ENCODE results near the gene PDIA6. TPM values are rescaled to one million over a fixed set of nuclear protein-coding genes. Genes with fewer than 3 reads are reported as not detected.

The PDIA6 gene
- total RNA-seq, 2 donors from 2014 or later, result 402 to 408 TPM

DNA sequence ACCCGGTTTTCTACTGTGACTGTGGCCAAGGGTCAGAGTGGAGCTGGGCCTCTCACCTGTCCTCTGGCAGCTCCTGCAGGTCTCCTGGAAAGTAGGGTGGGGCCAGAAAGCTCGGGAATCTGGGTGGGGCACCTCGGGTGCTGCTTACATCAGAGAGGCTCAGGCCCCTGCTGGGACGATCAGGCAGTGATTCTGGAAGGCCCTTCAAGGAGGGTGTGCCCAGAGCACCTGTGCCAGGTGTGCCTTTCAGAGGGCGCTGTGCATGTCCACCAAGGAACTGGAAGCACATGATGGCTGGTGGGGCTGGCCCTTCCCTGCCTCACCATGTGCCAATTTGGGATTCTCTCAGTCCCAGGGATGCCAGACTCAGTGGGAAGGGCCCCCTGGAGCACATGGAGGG, 47.1 kb downstream of the PDIA6 start:
- H3K4me1 Mint-ChIP-seq, result no peaks in the 10 kb centered on the region
- Histone ChIP-seq H3K27me3 (ENCODE audit: control insufficient read depth, insufficient read depth, low read length, poor library complexity, severe bottlenecking) (no peaks in the 10 kb centered on the region), H3K9ac (ENCODE audit: extremely low read depth, low read length, poor library complexity, severe bottlenecking) (no peak overlapping the region), H3K9me3 (ENCODE audit: control insufficient read depth, low read length) (no peaks in the 10 kb centered on the region), H3K4me3 (ENCODE audit: low read length) (no peak overlapping the region), H3K36me3 (ENCODE audit: control insufficient read depth, insufficient read depth, low read length) (no peaks in the 10 kb centered on the region), H3K27ac (ENCODE audit: low read depth, low read length) (no peak overlapping the region), H3K4me1 (ENCODE audit: control insufficient read depth, insufficient read depth, low read length) (no peaks in the 10 kb centered on the region)
- no peak overlapping the region for H3K27ac Mint-ChIP-seq
- no peaks in the 10 kb centered on the region for H3K27me3 Mint-ChIP-seq (ENCODE audit: insufficient read depth)
- no peaks in the 10 kb centered on the region for H3K9me3 Mint-ChIP-seq
- H3K36me3 Mint-ChIP-seq (ENCODE audit: low read depth), result no peaks in the 10 kb centered on the region
- no peak for DNase-seq
- no peak overlapping the region for H3K4me3 Mint-ChIP-seq
- WGBS, 2 experiments (ENCODE audit: insufficient coverage in 1 of 2, insufficient read length in 1 of 2), result 81 to 86% methylated on average over 4 to 5 of the region's 5 CpGs
- TF ChIP-seq, protein P1, sequence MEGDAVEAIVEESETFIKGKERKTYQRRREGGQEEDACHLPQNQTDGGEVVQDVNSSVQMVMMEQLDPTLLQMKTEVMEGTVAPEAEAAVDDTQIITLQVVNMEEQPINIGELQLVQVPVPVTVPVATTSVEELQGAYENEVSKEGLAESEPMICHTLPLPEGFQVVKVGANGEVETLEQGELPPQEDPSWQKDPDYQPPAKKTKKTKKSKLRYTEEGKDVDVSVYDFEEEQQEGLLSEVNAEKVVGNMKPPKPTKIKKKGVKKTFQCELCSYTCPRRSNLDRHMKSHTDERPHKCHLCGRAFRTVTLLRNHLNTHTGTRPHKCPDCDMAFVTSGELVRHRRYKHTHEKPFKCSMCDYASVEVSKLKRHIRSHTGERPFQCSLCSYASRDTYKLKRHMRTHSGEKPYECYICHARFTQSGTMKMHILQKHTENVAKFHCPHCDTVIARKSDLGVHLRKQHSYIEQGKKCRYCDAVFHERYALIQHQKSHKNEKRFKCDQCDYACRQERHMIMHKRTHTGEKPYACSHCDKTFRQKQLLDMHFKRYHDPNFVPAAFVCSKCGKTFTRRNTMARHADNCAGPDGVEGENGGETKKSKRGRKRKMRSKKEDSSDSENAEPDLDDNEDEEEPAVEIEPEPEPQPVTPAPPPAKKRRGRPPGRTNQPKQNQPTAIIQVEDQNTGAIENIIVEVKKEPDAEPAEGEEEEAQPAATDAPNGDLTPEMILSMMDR (conservative IDR thresholded peaks at IDR 0.05), result no peak

DNA sequence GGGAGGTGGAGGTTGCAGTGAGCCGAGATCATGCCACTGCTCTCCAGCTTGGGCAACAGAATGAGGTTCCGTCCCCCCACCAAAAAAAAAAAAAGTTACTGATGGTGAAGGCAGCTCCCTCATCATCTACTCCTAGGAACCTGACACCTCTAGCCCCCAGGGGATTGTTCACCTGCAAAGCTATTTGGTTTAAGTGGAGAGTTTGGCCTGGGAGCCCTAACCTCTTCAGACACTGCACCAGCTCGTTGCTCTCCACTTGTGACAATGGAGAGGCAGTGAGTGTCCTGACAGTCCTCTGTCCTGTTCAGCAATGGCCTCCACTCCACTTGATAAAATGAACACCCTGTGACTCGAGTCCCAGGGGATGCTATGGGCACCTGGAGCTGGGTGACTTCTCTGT, 47.7 kb downstream of the PDIA6 start:
- no peaks in the 10 kb centered on the region for H3K27me3 Mint-ChIP-seq (ENCODE audit: insufficient read depth)
- WGBS, 2 experiments (ENCODE audit: insufficient coverage in 1 of 2, insufficient read length in 1 of 2), result 90% methylated on average over 4 of the region's 4 CpGs; no CpG with 5 or more reads in 1 of the 2 experiments
- no peak overlapping the region for H3K27ac ChIP-seq (ENCODE audit: low read depth, low read length)
- H3K27me3 ChIP-seq (ENCODE audit: control insufficient read depth, insufficient read depth, low read length, poor library complexity, severe bottlenecking), result no peaks in the 10 kb centered on the region
- no peaks in the 10 kb centered on the region for H3K36me3 Mint-ChIP-seq (ENCODE audit: low read depth)
- no peaks in the 10 kb centered on the region for H3K36me3 ChIP-seq (ENCODE audit: control insufficient read depth, insufficient read depth, low read length)
- H3K4me3 Mint-ChIP-seq, result no peak overlapping the region
- no peak for DNase-seq
- no peaks in the 10 kb centered on the region for H3K4me1 ChIP-seq (ENCODE audit: control insufficient read depth, insufficient read depth, low read length)
- no peak overlapping the region for H3K4me3 ChIP-seq (ENCODE audit: low read length)
- H3K4me1 Mint-ChIP-seq, result no peaks in the 10 kb centered on the region
- no peaks in the 10 kb centered on the region for H3K9me3 Mint-ChIP-seq
- no peak overlapping the region for H3K27ac Mint-ChIP-seq
- TF ChIP-seq, protein P1 (conservative IDR thresholded peaks at IDR 0.05), result no peak
- no peak overlapping the region for H3K9ac ChIP-seq (ENCODE audit: extremely low read depth, low read length, poor library complexity, severe bottlenecking)
- no peaks in the 10 kb centered on the region for H3K9me3 ChIP-seq (ENCODE audit: control insufficient read depth, low read length)

DNA sequence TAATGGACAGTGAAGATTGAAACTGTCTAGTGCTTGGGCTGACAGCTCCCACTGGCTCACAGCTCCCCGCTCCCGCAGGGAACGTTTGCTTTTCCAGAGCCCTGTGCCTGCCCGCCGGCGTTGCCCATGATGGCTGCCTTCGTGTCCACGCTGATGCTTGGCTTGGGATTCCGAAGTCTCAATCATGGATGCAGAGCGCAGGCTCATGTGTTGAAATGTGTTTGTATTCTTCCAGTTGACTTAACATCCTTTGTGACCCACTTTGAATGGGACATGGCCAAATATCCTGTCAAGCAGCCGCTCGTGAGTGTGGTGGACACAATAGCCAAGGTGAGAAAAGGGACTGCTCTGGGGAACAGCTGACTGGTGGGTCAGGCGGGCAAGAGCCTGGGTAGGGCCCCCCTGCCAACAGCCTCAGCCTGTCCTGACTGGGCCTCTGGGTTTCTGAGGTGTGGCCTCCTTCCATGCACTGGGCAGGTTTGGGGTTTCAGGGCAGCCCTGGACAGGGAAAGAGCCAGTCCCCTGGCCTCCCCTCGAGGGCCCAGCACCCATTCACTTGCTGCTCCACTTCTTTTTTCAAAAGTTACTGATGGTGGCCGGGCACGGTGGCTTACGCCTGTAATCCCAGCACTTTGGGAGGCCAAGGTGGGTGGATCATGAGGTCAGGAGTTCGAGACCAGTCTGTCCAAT, 48.3 kb downstream of the PDIA6 start:
- no peaks in the 10 kb centered on the region for H3K27me3 ChIP-seq (ENCODE audit: control insufficient read depth, insufficient read depth, low read length, poor library complexity, severe bottlenecking)
- 90 to 93% methylated on average over 15 to 18 of the region's 18 CpGs for WGBS, 2 experiments (ENCODE audit: insufficient coverage in 1 of 2, insufficient read length in 1 of 2)
- Mint-ChIP-seq H3K36me3 (ENCODE audit: low read depth) (no peaks in the 10 kb centered on the region), H3K4me3 (no peak overlapping the region), H3K9me3 (no peaks in the 10 kb centered on the region), H3K4me1 (no peaks in the 10 kb centered on the region), H3K27me3 (ENCODE audit: insufficient read depth) (no peaks in the 10 kb centered on the region), H3K27ac (no peak overlapping the region)
- DNase-seq, result no peak
- no peak overlapping the region for H3K4me3 ChIP-seq (ENCODE audit: low read length)
- no peak overlapping the region for H3K9ac ChIP-seq (ENCODE audit: extremely low read depth, low read length, poor library complexity, severe bottlenecking)
- H3K36me3 ChIP-seq (ENCODE audit: control insufficient read depth, insufficient read depth, low read length), result no peaks in the 10 kb centered on the region
- H3K9me3 ChIP-seq (ENCODE audit: control insufficient read depth, low read length), result no peaks in the 10 kb centered on the region
- H3K4me1 ChIP-seq (ENCODE audit: control insufficient read depth, insufficient read depth, low read length), result no peaks in the 10 kb centered on the region
- TF ChIP-seq, protein P1 (conservative IDR thresholded peaks at IDR 0.05), result no peak
- no peak overlapping the region for H3K27ac ChIP-seq (ENCODE audit: low read depth, low read length)

Data from endodermal cell (in vitro differentiated cells).